GM23338 (cell line): ENCODE data around the gene TCN2. TPM values are rescaled to one million over a fixed set of nuclear protein-coding genes. Genes with fewer than 3 reads are reported as not detected.

Experiments
- ATAC-seq: fragments of 200-7000 bp; cut with Tn5 transposase; 3 replicates; pipeline ENCODE4 v1.9.1; 2020
- DNase-seq: peaks from one replicate; pipeline ENCODE4 v3.0.0-alpha.2; 2015; ENCODE audit warnings: low spot score
- H2AFZ ChIP-seq: fragments of 200-600 bp; sonication (generic); 2 replicates; pipeline ENCODE4 v1.8.0; 2016; ENCODE audit warnings: antibody characterized with exemption, mild to moderate bottlenecking, moderate library complexity
- H3F3A ChIP-seq: fragments of 200-600 bp; sonication (generic); replicated peaks from 2 replicates; pipeline ENCODE4 v1.8.0; 2017; ENCODE audit warnings: antibody characterized with exemption, mixed run types, low read depth
- H3K27ac ChIP-seq: fragments of 200-600 bp; sonication (generic); 2 replicates; pipeline ENCODE4 v1.6.1; 2016; ENCODE audit warnings: low read depth
- H3K27me3 ChIP-seq: fragments of 200-600 bp; sonication (generic); 2 replicates; pipeline ENCODE4 v1.8.0; 2016; ENCODE audit warnings: mild to moderate bottlenecking, mixed run types, moderate library complexity; ENCODE audit not compliant: insufficient read depth
- H3K36me3 ChIP-seq: fragments of 200-600 bp; sonication (generic); 2 replicates; pipeline ENCODE4 v1.8.0; 2016; ENCODE audit warnings: mild to moderate bottlenecking; ENCODE audit not compliant: insufficient read depth
- H3K4me1 ChIP-seq: fragments of 200-600 bp; sonication (generic); 2 replicates; pipeline ENCODE4 v1.8.0; 2016; ENCODE audit warnings: mild to moderate bottlenecking, moderate library complexity; ENCODE audit not compliant: insufficient read depth
- H3K4me2 ChIP-seq: fragments of 200-600 bp; sonication (generic); 2 replicates; pipeline ENCODE4 v1.7.1; 2017; ENCODE audit warnings: mixed run types
- H3K4me3 ChIP-seq: fragments of 200-600 bp; sonication (generic); 2 replicates; pipeline ENCODE4 v1.6.1; 2016; ENCODE audit warnings: mixed run types
- H3K79me2 ChIP-seq: fragments of 200-600 bp; sonication (generic); replicated peaks from 2 replicates; pipeline ENCODE4 v1.8.0; 2017; ENCODE audit warnings: mild to moderate bottlenecking; ENCODE audit not compliant: insufficient read depth
- H3K9me2 ChIP-seq: fragments of 200-600 bp; sonication (generic); 2 replicates; pipeline ENCODE4 v1.8.0; 2017; ENCODE audit not compliant: insufficient read depth
- H4K20me1 ChIP-seq: fragments of 200-600 bp; sonication (generic); replicated peaks from 2 replicates; pipeline ENCODE4 v1.8.0; 2017; ENCODE audit warnings: mild to moderate bottlenecking; ENCODE audit not compliant: insufficient read depth
- H3K27ac Mint-ChIP-seq: 2 replicates; pipeline ENCODE4 v1.8.0; 2020; ENCODE audit warnings: inconsistent platforms, mild to moderate bottlenecking, moderate library complexity, mixed read lengths
- H3K27me3 Mint-ChIP-seq: 3 replicates; pipeline ENCODE4 v1.8.0; 2022; ENCODE audit warnings: low read depth, mild to moderate bottlenecking, moderate library complexity, mixed read lengths, inconsistent platforms; ENCODE audit not compliant: insufficient read depth, poor library complexity
- H3K36me3 Mint-ChIP-seq: 3 replicates; pipeline ENCODE4 v1.8.0; 2021; ENCODE audit warnings: low read depth, mild to moderate bottlenecking, inconsistent platforms, moderate library complexity, mixed read lengths
- H3K4me1 Mint-ChIP-seq: 3 replicates; pipeline ENCODE4 v1.8.0; 2020; ENCODE audit warnings: mild to moderate bottlenecking, inconsistent platforms, mixed read lengths
- H3K4me3 Mint-ChIP-seq: 3 replicates; pipeline ENCODE4 v1.8.0; 2021; ENCODE audit warnings: moderate library complexity, mild to moderate bottlenecking, inconsistent platforms, mixed read lengths
- H3K9me3 Mint-ChIP-seq: 3 replicates; pipeline ENCODE4 v1.8.0; 2020; ENCODE audit warnings: moderate library complexity, mild to moderate bottlenecking, inconsistent platforms, mixed read lengths
- CREB1 ChIP-seq: fragments of 250-450 bp; sonication (Bioruptor Pico); IDR thresholded peaks from 2 replicates; pipeline ENCODE4 v1.5.0; 2020; ENCODE audit warnings: low read depth, mild to moderate bottlenecking, moderate library complexity
- EZH2 ChIP-seq: fragments of 200-600 bp; sonication (generic); IDR thresholded peaks from one replicate; pipeline ENCODE4 v1.8.0; 2017; ENCODE audit warnings: antibody characterized with exemption, mild to moderate bottlenecking, low read depth; ENCODE audit not compliant: unreplicated experiment
- EZH2phosphoT487 ChIP-seq: fragments of 200-600 bp; sonication (generic); IDR thresholded peaks from one replicate; pipeline ENCODE4 v1.8.1; 2018; ENCODE audit warnings: antibody characterized with exemption; ENCODE audit not compliant: unreplicated experiment
- JUNB ChIP-seq: IDR thresholded peaks from one replicate; pipeline ENCODE4 v1.6.1; 2016; ENCODE audit warnings: antibody characterized with exemption; ENCODE audit not compliant: unreplicated experiment
- NANOG ChIP-seq: IDR thresholded peaks from 2 replicates; pipeline ENCODE4 v1.6.1; 2016; ENCODE audit warnings: antibody characterized with exemption, borderline replicate concordance
- POLR2AphosphoS5 ChIP-seq: IDR thresholded peaks from 2 replicates; pipeline ENCODE4 v1.6.1; 2016; ENCODE audit warnings: antibody characterized with exemption, low read depth
- STAT1 ChIP-seq: IDR thresholded peaks from one replicate; pipeline ENCODE4 v1.6.1; 2016; ENCODE audit warnings: antibody characterized with exemption; ENCODE audit not compliant: unreplicated experiment
- ZNF114 ChIP-seq: fragments of 250-450 bp; sonication (Bioruptor Pico); IDR thresholded peaks from 2 replicates; pipeline ENCODE4 v1.5.0; 2020; ENCODE audit warnings: mild to moderate bottlenecking, moderate library complexity
- ZNF331 ChIP-seq: fragments of 250-450 bp; sonication (Bioruptor Pico); IDR thresholded peaks from 2 replicates; pipeline ENCODE4 v1.5.0; 2020; ENCODE audit warnings: low read depth, mild to moderate bottlenecking, moderate library complexity
- ZNF462 ChIP-seq: fragments of 250-450 bp; sonication (Bioruptor Pico); IDR thresholded peaks from 2 replicates; pipeline ENCODE4 v1.5.0; 2020; ENCODE audit warnings: mild to moderate bottlenecking, moderate library complexity
- polyA plus RNA-seq: library from polyadenylated mRNA; unstranded; fragments of >200 nt; fragmentation: Nextera tagmentation; extraction: Ambion mirVana; gene quantifications from 2 replicates; pipeline ENCODE4 v1.2.1, GENCODE V29; 2016
- total RNA-seq: library from RNA; depleted of rRNA; stranded (reverse); fragments of >200 nt; shearing (Covaris generic); gene quantifications from 2 replicates; pipeline ENCODE4 v1.2.3, GENCODE V29; 2014
- TF ChIP-seq, protein P1 (sequence below), 2 experiments: fragments of 200-600 bp in 1 of 2; sonication (generic) in 1 of 2; conservative IDR thresholded peaks; 2 replicates each; pipeline versions ENCODE4 v1.5.1 to v1.6.1; 2016 to 2017; ENCODE audit warnings: antibody characterized with exemption in 2 of 2, low read depth in 2 of 2, mild to moderate bottlenecking in 2 of 2, moderate library complexity in 1 of 2
- TF ChIP-seq, protein P2 (sequence below): IDR thresholded peaks from one replicate; pipeline ENCODE4 v1.6.1; 2018; ENCODE audit warnings: antibody characterized with exemption; ENCODE audit not compliant: unreplicated experiment
- TF ChIP-seq, protein P3 (sequence below): IDR thresholded peaks from 2 replicates; pipeline ENCODE4 v1.6.1; 2016; ENCODE audit warnings: antibody characterized with exemption

The TCN2 gene
- total and polyA plus RNA-seq, 2 experiments from 2014 or later, result 12.9 to 38.1 TPM

GRCh38 chr22:30611197-30611596 is 4.2 kb downstream of the TCN2 start:
- Mint-ChIP-seq H3K4me1 (peaks cover 28% of the 10 kb centered on the region), H3K27ac (no peak overlapping the region), H3K27me3 (peaks cover 9% of the 10 kb centered on the region), H3K36me3 (peaks cover 54% of the 10 kb centered on the region), H3K9me3 (no peaks in the 10 kb centered on the region; the same call in 2 of the 3 replicates), H3K4me3 (no peak overlapping the region)
- TF ChIP-seq, protein P1, sequence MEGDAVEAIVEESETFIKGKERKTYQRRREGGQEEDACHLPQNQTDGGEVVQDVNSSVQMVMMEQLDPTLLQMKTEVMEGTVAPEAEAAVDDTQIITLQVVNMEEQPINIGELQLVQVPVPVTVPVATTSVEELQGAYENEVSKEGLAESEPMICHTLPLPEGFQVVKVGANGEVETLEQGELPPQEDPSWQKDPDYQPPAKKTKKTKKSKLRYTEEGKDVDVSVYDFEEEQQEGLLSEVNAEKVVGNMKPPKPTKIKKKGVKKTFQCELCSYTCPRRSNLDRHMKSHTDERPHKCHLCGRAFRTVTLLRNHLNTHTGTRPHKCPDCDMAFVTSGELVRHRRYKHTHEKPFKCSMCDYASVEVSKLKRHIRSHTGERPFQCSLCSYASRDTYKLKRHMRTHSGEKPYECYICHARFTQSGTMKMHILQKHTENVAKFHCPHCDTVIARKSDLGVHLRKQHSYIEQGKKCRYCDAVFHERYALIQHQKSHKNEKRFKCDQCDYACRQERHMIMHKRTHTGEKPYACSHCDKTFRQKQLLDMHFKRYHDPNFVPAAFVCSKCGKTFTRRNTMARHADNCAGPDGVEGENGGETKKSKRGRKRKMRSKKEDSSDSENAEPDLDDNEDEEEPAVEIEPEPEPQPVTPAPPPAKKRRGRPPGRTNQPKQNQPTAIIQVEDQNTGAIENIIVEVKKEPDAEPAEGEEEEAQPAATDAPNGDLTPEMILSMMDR (conservative IDR thresholded peaks at IDR 0.05; ENCODE audit: low read depth in 2 of 2), result no peak
- TF ChIP-seq JUNB, result no peak
- TF ChIP-seq, protein P2, sequence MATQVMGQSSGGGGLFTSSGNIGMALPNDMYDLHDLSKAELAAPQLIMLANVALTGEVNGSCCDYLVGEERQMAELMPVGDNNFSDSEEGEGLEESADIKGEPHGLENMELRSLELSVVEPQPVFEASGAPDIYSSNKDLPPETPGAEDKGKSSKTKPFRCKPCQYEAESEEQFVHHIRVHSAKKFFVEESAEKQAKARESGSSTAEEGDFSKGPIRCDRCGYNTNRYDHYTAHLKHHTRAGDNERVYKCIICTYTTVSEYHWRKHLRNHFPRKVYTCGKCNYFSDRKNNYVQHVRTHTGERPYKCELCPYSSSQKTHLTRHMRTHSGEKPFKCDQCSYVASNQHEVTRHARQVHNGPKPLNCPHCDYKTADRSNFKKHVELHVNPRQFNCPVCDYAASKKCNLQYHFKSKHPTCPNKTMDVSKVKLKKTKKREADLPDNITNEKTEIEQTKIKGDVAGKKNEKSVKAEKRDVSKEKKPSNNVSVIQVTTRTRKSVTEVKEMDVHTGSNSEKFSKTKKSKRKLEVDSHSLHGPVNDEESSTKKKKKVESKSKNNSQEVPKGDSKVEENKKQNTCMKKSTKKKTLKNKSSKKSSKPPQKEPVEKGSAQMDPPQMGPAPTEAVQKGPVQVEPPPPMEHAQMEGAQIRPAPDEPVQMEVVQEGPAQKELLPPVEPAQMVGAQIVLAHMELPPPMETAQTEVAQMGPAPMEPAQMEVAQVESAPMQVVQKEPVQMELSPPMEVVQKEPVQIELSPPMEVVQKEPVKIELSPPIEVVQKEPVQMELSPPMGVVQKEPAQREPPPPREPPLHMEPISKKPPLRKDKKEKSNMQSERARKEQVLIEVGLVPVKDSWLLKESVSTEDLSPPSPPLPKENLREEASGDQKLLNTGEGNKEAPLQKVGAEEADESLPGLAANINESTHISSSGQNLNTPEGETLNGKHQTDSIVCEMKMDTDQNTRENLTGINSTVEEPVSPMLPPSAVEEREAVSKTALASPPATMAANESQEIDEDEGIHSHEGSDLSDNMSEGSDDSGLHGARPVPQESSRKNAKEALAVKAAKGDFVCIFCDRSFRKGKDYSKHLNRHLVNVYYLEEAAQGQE, result no peak
- TF ChIP-seq STAT1, result no peak
- TF ChIP-seq ZNF331 (CRISPR knock-in tag), result no peak
- no peak for TF ChIP-seq EZH2
- TF ChIP-seq CREB1 (CRISPR knock-in tag), result no peak
- TF ChIP-seq, protein P3, sequence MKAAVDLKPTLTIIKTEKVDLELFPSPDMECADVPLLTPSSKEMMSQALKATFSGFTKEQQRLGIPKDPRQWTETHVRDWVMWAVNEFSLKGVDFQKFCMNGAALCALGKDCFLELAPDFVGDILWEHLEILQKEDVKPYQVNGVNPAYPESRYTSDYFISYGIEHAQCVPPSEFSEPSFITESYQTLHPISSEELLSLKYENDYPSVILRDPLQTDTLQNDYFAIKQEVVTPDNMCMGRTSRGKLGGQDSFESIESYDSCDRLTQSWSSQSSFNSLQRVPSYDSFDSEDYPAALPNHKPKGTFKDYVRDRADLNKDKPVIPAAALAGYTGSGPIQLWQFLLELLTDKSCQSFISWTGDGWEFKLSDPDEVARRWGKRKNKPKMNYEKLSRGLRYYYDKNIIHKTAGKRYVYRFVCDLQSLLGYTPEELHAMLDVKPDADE, result no peak
- no peak for TF ChIP-seq POLR2AphosphoS5
- no peak for TF ChIP-seq ZNF462 (CRISPR knock-in tag)
- TF ChIP-seq ZNF114 (CRISPR knock-in tag), result no peak
- no peak for TF ChIP-seq EZH2phosphoT487
- TF ChIP-seq NANOG, result no peak
- Histone ChIP-seq H3K36me3 (peaks cover 8% of the 10 kb centered on the region), H3K4me3 (no peak overlapping the region), H3K27ac (no peak overlapping the region), H3K79me2 (peaks cover 8% of the 10 kb centered on the region), H3K27me3 (no peaks in the 10 kb centered on the region), H3K4me2 (no peak overlapping the region), H3K9me2 (no peaks in the 10 kb centered on the region), H3K4me1 (peaks cover 24% of the 10 kb centered on the region), H3F3A (no peaks in the 10 kb centered on the region), H2AFZ (no peak overlapping the region), H4K20me1 (no peaks in the 10 kb centered on the region)
- DNase-seq (no peak), ATAC-seq (no peak)
